ENCODE data around the gene FOXP2. TPM values are rescaled to one million over a fixed set of nuclear protein-coding genes. Genes with fewer than 3 reads are reported as not detected.

The FOXP2 gene
- polyA plus RNA-seq, 3 donors, result not detected

DNA sequence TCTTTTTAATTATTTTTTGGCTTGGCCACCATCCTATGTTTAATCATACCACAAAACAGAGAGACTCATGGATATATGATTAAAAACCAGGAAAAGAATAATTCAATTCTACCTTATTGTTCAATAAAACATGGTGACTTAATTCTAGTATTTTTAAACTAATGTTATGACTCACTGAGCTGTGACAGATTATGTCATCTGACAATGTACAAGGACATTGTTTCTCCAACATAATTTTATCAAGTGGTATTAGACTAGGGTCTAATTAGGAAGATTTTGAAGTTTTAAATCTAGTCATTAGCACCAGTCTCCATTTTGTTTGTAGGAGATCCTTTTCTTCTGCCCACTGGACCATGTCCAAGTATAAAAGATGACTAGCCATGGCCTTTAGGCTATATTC, 307.9 kb downstream of the FOXP2 start:
- Histone ChIP-seq H3K27ac (ENCODE audit: low read depth in 1 of 2, low read length in 2 of 2) (no peak overlapping the region), H3K4me2 (replicated peaks; ENCODE audit: extremely low read depth, low read length, poor library complexity, severe bottlenecking) (no peak overlapping the region), H2AFZ (ENCODE audit: insufficient read depth, low read depth, low read length, poor library complexity, severe bottlenecking) (no peak overlapping the region), H4K20me1 (ENCODE audit: insufficient read depth, low read length) (no peaks in the 10 kb centered on the region), H3K79me2 (ENCODE audit: insufficient read depth, low read length) (no peaks in the 10 kb centered on the region), H3K4me3 (replicated peaks in 1 of 3; ENCODE audit: low read depth in 2 of 3, low read length in 3 of 3) (no peak overlapping the region), H3K4me1 (ENCODE audit: control insufficient read depth in 1 of 2, insufficient read depth in 2 of 2, low read length in 2 of 2) (no peaks in the 10 kb centered on the region), H3K9me3 (replicated peaks in 1 of 2; ENCODE audit: control insufficient read depth in 1 of 2, insufficient read depth in 1 of 2, low read length in 2 of 2) (no peaks in the 10 kb centered on the region), H3K36me3 (replicated peaks in 1 of 2; ENCODE audit: control insufficient read depth in 1 of 2, insufficient read depth in 2 of 2, low read length in 2 of 2) (no peaks in the 10 kb centered on the region), H3K27me3 (ENCODE audit: control insufficient read depth in 2 of 2, insufficient read depth in 2 of 2, low read length in 2 of 2) (no peaks in the 10 kb centered on the region), H3K9ac (ENCODE audit: insufficient read depth, low read length, poor library complexity, severe bottlenecking) (no peak overlapping the region)
- no peak overlapping the region for H3K4me3 Mint-ChIP-seq
- TF ChIP-seq, protein P1, sequence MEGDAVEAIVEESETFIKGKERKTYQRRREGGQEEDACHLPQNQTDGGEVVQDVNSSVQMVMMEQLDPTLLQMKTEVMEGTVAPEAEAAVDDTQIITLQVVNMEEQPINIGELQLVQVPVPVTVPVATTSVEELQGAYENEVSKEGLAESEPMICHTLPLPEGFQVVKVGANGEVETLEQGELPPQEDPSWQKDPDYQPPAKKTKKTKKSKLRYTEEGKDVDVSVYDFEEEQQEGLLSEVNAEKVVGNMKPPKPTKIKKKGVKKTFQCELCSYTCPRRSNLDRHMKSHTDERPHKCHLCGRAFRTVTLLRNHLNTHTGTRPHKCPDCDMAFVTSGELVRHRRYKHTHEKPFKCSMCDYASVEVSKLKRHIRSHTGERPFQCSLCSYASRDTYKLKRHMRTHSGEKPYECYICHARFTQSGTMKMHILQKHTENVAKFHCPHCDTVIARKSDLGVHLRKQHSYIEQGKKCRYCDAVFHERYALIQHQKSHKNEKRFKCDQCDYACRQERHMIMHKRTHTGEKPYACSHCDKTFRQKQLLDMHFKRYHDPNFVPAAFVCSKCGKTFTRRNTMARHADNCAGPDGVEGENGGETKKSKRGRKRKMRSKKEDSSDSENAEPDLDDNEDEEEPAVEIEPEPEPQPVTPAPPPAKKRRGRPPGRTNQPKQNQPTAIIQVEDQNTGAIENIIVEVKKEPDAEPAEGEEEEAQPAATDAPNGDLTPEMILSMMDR (IDR thresholded peaks at IDR 0.05), result no peak
- no peaks in the 10 kb centered on the region for H3K36me3 Mint-ChIP-seq
- intact Hi-C loops (cut with micrococcal nuclease), result no loop called here
- H3K27ac Mint-ChIP-seq, result no peak overlapping the region
- no peak for DNase-seq
- H3K4me1 Mint-ChIP-seq, result no peaks in the 10 kb centered on the region
- peaks cover 0 to 5% (median 1%) of the 10 kb centered on the region in 3 donors for H3K27me3 Mint-ChIP-seq (ENCODE audit: low read depth in 3 of 3)
- H3K9me3 Mint-ChIP-seq, result peaks cover 0 to 7% (median 1%) of the 10 kb centered on the region in 7 donors

DNA sequence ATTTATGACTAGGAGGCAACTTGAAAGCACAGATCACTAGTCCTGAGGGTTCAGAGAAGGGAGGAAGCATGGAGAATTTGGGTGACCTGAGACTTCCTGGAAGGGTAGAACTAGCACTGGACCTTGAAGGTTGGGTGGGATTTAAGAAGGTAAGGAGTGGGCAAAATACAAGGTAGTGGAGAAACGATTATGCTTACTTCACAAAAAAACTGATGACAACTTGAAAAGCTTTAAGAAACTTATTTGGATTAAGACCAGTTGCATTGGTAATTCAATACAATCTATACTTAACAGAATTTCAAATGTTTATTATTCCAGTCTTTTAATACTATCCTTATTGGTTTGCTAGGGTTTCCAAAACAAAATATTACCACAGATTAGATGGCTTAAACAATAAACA, 308.7 kb downstream of the FOXP2 start:
- Mint-ChIP-seq H3K27me3 (ENCODE audit: low read depth in 3 of 3) (peaks cover 0 to 5% (median 1%) of the 10 kb centered on the region in 3 donors), H3K36me3 (no peaks in the 10 kb centered on the region), H3K4me1 (no peaks in the 10 kb centered on the region), H3K27ac (no peak overlapping the region), H3K4me3 (no peak overlapping the region), H3K9me3 (peaks cover 0 to 7% (median 2%) of the 10 kb centered on the region in 7 donors)
- DNase-seq, result no peak
- no peaks in the 10 kb centered on the region for H3K4me1 ChIP-seq (ENCODE audit: control insufficient read depth in 1 of 2, insufficient read depth in 2 of 2, low read length in 2 of 2)
- no peak overlapping the region for H3K9ac ChIP-seq (ENCODE audit: insufficient read depth, low read length, poor library complexity, severe bottlenecking)
- no peak overlapping the region for H3K27ac ChIP-seq (ENCODE audit: low read depth in 1 of 2, low read length in 2 of 2)
- no peaks in the 10 kb centered on the region for H3K9me3 ChIP-seq (replicated peaks in 1 of 2; ENCODE audit: control insufficient read depth in 1 of 2, insufficient read depth in 1 of 2, low read length in 2 of 2)
- no peak overlapping the region for H2AFZ ChIP-seq (ENCODE audit: insufficient read depth, low read depth, low read length, poor library complexity, severe bottlenecking)
- TF ChIP-seq, protein P1 (IDR thresholded peaks at IDR 0.05), result no peak
- H4K20me1 ChIP-seq (ENCODE audit: insufficient read depth, low read length), result no peaks in the 10 kb centered on the region
- no peak overlapping the region for H3K4me3 ChIP-seq (replicated peaks in 1 of 3; ENCODE audit: low read depth in 2 of 3, low read length in 3 of 3)
- WGBS (ENCODE audit: insufficient coverage), result no CpG with 5 or more reads among the region's 1 CpG
- H3K79me2 ChIP-seq (ENCODE audit: insufficient read depth, low read length), result no peaks in the 10 kb centered on the region
- H3K36me3 ChIP-seq (replicated peaks in 1 of 2; ENCODE audit: control insufficient read depth in 1 of 2, insufficient read depth in 2 of 2, low read length in 2 of 2), result no peaks in the 10 kb centered on the region
- intact Hi-C loops (cut with micrococcal nuclease), result no loop called here
- H3K4me2 ChIP-seq (replicated peaks; ENCODE audit: extremely low read depth, low read length, poor library complexity, severe bottlenecking), result no peak overlapping the region
- no peaks in the 10 kb centered on the region for H3K27me3 ChIP-seq (ENCODE audit: control insufficient read depth in 2 of 2, insufficient read depth in 2 of 2, low read length in 2 of 2)
